SK-MEL-5 (cell line): Measurements from ENCODE around the gene TJP3. TPM values are rescaled to one million over a fixed set of nuclear protein-coding genes. Genes with fewer than 3 reads are reported as not detected.
"Not testable (repeated sequence)": the region's sequence is repeated elsewhere in the genome, so short reads cannot be mapped to it uniquely, and the experiment has no call there.

Source experiments
- DNase-seq: peaks from one replicate; pipeline ENCODE4 v3.0.0-alpha.2; 2016; ENCODE audit warnings: low read depth, low spot score
- in situ Hi-C: cut with HindIII; loops from 2 replicates; pipeline ENCODE4 v1.10.0; 2016; ENCODE audit warnings: low sequenced_read_pairs, high pct_unique_total_duplicates, low pct_unique_long_range_greater_than_20kb
- polyA plus RNA-seq, 2 experiments: library from polyadenylated mRNA; depleted of rRNA; stranded (reverse); fragments of >200 nt; gene quantifications; 2 replicates each; pipeline ENCODE4 v1.2.3, GENCODE V29; 2015
- total RNA-seq: library from RNA; depleted of rRNA; stranded (reverse); fragments of >200 nt; shearing (Covaris generic); gene quantifications from 2 replicates; pipeline ENCODE4 v1.2.3, GENCODE V29; 2014; rRNA removed

Gene TJP3, protein sequence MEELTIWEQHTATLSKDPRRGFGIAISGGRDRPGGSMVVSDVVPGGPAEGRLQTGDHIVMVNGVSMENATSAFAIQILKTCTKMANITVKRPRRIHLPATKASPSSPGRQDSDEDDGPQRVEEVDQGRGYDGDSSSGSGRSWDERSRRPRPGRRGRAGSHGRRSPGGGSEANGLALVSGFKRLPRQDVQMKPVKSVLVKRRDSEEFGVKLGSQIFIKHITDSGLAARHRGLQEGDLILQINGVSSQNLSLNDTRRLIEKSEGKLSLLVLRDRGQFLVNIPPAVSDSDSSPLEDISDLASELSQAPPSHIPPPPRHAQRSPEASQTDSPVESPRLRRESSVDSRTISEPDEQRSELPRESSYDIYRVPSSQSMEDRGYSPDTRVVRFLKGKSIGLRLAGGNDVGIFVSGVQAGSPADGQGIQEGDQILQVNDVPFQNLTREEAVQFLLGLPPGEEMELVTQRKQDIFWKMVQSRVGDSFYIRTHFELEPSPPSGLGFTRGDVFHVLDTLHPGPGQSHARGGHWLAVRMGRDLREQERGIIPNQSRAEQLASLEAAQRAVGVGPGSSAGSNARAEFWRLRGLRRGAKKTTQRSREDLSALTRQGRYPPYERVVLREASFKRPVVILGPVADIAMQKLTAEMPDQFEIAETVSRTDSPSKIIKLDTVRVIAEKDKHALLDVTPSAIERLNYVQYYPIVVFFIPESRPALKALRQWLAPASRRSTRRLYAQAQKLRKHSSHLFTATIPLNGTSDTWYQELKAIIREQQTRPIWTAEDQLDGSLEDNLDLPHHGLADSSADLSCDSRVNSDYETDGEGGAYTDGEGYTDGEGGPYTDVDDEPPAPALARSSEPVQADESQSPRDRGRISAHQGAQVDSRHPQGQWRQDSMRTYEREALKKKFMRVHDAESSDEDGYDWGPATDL
- 0.13 and 0.21 TPM in 2 replicates for total RNA-seq
- polyA plus RNA-seq (2015; cell fraction: cytosol; rRNA removed), result 0.24 and 0.36 TPM in 2 replicates
- polyA plus RNA-seq (2015; cell fraction: nucleus; rRNA removed), result 0.07 and 0.41 TPM in 2 replicates

DNA sequence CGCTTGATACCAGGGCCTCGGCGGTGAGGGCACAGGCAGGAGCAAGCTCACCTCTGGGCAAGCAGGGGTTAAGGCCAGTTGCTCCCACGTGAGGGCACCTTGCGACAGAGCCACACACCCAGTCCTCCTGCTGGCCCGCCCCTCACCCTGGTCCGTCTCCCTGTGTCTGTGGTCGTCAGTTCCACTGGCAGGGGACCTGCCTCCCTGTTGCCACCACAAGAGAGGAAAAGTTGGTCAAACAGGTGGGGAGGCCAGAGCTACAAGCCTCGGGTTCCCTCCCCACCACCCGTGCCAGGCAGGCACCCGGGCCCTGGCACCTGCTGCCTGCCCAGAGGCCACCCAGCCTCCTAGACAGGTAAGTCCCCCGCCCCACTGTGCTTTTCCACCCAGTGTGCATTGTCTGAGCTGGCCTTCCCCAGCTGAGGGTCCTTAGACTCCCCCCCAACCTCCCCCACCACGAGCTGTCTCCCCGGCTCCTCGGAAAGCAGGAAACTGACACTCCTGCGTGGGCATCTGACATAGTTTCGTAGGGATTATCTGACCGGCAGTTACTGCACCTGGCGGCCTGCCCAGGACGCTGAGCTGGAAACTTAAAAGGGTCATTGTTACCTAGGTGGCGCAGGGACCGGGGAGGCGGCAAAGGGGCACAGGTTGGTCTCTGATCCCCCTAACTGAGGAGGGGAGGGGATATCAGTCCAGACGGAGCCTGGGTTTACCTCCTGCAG, at the start of gene TJP3:
TJP3 (plus strand) TSS at position 178 of the 725 bp plus-strand sequence. CDS start 20,049 bp downstream, outside the sequence.
- no peak for DNase-seq
- in situ Hi-C loops, result no loop called here

DNA sequence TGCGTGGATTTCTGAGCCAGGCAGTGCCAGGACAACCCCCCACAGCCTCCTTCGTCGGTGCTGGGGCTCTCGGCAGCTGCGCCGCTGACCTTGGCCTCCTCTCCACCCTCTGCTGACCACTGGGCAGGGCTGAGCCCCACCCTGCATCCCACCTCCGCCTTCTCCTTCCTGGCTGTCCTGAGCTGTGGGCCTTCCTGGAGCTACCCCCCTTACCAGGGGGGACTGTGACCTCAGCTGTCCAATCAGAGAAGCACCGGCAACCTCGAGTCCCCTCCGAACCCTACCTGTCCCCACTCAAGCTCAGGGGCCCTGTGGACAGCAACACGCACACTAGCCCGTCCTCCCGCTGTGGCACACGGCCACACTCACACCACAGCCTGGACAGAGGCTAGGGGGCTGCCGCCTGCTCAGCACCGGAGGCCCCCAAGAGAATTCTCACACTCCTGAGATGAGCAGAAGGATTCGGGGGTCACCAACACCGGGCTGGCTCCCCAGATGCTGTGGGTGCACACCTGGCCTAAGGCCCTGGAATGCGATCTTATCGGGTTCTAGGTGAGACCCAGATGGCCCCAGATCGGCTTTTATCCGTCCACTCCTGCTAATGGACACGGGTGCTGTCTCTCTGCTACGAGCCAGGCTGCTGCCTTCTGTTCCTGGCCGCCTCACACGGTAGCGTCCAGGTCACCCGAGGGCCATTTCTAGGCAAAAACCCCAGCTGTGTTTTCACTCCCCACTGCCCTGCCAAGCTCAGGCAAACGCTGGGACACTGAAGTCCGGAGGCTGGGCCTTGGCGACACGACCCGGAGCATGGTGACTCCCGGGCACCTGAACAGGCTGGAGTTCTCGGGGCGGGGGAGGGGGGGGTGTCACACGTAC, 49.1 kb upstream of the TJP3 start:
- no peak for DNase-seq
- in situ Hi-C loops, result no loop called here

DNA sequence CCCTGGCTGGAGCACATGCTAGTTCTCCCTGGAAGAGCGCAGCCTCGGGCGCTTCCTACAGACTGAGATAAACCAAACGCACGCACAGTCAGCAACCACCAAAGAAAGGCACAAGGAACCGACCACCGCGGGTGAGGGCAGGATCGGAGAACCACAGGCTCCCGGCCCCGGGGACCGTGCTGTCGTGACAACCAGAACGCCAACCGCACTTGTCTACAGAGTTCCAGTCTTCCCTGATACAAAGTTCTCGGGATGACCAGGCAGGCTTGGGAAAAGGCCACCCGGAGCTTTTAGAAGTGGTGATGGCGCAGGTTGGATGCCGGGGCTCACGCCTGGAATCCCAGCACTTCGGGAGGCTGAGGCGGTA, 48.5 kb upstream of the TJP3 start:
- DNase-seq, result no peak
- in situ Hi-C loops, result no loop called here

DNA sequence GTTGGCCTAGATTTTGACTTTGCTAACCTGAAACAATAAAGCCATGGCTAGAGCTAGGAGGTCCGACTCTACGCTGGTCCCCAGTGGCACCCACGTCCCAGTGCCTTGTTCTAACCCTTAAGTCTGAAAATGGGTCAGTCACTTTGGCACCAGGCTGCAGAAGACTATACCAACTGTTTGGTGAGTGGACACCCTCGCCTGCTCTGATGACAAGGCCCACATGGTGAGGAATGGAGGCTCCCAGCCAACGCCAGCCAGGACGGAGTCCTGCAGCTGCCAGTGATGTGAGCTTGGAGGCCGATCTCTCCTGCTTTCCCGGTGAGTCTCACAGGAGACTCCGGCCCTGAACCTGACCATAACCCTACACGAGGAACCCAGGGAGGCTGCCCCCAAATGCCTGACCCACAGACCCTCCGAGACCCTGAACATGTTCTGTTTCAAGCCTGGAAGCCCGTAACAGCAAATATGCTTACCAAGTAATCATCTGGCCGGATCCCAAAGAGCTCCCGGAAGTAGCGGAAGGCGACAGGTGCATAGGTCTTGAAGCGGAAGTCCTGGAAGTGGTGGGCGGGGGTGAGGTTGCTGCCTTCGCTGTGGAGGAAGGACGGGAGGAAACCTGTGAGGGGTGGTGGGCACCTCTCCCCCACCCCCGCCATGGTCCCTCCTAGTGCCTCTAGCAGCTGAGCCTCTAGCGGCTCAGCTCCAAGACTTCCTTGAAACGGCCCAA, 47.5 kb upstream of the TJP3 start:
- no peak for DNase-seq
- in situ Hi-C loops, result no loop called here

DNA sequence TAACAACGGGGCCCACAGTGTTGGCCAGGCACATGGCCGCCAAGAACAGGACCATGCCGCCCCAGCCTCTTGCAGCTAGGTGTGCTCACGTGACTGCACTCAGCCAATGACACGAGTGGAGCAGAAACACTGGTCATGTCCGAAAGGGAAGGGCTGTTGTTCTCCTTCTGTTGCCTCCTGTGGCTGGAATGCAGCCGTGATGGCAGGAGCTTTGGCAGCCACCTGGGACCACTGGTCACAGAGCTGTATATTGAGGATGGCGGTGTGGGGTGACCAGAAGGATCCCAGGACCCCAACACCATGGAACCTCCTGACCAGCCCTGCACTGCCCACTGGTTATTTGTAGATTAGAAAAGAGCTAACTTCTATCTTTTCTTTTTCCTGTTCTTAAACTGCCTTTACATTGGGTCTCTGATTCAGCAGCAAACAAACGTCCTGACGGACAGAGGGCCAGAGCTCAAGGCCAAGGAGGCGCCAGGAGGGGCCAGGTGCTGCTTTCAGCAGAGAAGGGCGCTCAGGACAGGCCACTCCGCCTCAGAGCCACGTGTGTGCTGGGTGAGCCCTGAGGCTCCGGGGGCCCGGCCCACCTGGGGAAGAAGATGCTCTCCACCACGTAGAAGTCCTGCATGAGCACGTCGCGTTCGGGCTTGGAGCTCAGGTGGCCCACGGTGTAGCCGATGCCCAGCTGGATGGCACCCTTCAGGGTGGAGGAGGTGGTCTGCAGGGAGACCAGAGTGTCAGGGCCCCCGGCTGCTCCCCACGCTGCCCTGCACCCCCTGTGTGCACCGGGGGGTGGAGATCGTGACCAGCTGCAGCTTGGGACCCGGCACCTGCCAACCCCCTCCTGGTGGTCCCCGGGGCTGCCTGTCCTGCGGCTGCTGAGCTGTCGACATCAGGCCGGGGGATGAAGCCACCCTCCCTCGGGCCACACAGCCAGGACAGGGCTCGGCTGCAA, 46.6 kb upstream of the TJP3 start:
- in situ Hi-C loops, result no loop called here

DNA sequence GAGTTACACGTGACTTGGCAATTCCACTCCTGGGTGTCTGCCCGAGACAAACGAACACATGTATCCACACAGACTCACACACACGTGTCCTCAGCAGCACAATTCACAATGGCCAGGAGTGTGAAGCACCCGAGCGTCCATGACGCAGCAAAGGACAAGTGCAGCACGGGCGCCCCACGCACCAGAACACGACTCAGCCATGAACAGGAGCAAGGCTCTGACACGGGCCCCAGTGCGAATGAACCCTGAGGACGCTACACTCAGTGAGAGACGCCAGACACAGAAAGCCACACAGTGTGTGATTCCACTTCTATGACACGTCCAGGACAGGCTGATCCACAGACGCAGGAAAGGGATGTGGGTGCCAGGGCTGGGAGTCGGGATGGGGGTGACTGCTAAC, 44.3 kb upstream of the TJP3 start:
- no peak for DNase-seq
- in situ Hi-C loops, result no loop called here

More for the DNA sequence above, 46.6 kb upstream of the TJP3 start:
- no peak for DNase-seq

DNA sequence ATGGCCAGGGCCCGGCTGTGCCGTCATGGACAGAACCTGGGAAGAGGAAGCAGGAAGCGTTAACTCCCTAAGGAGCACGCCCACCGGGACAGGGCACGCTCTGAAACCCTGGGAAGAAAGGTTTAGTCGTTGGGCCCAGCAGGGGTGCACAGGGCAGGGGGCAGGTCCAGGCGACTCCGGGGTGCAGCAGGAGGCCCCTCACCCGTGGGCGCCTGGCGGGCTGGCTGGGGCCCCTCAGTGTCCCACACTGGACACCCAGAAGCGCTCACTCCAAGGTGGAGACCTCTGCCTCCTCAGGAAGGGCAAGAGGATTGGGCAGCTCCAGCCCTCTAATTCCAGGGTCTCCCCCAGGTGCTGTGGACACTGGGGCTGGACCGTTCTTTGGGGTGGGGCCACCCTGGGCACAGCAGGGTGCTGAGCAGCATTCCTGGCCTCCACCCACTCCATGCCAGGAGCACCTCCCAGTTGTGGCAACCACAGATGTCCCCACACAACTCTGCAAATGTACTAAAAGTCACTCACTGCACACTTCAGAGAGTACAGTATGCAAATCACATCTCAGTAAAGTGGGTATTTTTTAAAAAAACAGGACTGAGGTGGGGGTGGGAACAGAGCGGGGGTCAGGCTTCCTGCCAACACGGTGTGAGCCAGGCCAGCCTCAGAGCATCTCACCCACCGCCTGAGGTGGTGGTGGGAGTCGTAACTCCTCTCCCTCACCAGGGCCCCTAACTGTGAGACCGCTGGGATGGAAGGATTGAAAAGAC, 43.1 kb upstream of the TJP3 start:
- DNase-seq, result no peak
- in situ Hi-C loops, result no loop called here

DNA sequence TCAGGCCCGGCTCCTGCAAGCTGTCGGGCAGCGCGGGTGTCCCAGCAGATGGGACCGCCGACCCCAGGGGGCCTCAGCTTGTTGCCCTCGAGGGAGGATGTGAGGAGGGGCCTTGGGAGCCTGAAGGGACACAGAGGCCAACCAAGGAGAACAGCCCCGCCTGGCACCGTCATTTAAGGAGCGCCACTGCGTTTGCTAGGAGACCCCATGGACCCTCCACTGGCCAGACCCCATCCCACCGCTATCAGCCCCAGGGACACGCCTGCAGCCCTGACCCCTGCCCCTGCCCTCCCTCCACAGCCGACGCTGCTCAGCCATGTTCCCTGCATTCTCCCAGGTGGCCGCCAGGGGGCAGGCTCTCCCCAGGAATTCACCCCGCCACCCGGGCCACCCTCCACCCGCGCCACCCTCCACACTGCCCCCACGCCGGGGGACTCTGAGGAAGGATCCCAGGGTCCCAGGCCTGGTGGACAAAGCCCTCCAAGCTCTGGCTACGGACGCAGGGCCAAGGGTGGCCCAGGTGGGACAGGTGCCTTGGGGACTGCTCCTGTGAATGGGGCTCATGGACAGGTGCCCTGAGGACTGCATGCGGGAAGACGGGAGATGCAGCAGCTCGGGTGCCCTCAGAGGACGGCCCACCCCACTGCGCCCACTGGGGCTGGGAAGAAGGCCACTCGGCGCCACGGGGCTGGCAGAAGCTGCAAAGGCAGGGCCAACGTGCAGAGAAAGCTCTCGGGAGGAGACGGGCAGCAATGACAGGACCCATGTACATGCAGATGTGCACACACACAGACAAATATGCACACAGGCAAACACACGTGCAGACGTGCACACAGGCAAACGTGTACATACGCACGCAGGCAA, 42.3 kb upstream of the TJP3 start:
- in situ Hi-C loops, result no loop called here
- DNase-seq, result peak; percentile 21

DNA sequence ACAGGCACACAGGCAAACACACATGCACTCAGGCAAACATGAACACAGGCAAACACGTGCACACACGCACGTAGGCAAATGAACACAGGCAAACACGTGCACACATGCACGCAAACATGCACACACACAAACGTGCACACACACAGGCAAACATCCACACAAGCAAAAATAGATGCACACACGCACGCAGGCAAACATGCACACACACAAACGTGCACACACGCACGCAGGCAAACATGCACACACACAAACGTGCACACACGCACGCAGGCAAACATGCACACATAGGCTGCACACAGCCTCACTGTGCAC, 41.7 kb upstream of the TJP3 start:
- in situ Hi-C loops, result not testable (repeated sequence)

DNA sequence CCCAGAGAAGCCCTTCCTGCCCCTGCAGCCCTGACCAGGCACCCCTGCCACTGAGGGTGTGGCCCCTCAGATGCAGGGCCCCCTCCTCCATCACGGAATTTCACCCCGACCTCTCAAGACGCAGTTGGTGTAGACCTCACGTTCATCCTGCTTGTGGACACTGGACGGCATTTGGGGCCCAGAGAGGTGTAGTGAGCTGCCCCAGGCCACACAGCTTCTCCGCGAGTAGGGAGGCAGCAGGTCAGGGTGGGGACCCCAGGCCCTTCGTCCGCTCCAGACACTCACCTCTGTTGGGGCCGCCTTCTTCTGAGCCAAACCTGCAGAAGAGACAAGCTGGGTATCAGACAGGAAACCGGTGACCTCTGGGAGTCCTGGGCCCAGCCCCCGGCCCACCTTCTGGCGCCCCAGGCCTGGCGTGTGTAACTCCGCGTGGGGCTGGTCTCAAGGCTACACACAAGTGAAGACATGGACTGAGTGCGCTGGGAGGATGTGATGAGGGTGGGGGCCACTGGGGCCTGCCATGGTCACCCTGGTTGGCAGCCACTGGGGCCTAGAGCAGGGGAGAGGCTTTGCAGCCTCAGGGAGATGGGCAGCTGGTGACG, 41.0 kb upstream of the TJP3 start:
- in situ Hi-C loops, result no loop called here
- no peak for DNase-seq

More for the DNA sequence above, 41.7 kb upstream of the TJP3 start:
- not testable (repeated sequence) for DNase-seq

DNA sequence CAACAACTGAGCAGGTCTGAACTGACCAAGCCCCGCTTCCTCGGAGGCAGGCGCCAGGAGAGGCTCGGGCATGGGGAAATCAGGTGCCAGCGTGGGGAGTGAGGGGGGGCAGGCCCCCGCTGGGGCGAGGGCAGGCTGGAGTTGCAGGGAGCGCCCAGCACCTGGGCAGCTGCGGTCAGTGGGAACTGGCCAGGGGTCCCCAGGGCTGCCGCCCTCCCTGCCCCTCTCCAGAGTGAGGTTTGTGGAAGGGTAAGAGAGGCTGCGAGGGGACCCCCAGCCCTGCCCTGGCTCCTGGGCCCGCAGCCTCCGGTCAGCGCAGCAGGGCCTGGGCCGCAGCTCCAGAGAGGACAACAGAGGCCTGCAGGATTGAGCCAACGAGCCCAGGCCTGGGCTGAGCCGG, 40.4 kb upstream of the TJP3 start:
- no peak for DNase-seq
- in situ Hi-C loops, result no loop called here

DNA sequence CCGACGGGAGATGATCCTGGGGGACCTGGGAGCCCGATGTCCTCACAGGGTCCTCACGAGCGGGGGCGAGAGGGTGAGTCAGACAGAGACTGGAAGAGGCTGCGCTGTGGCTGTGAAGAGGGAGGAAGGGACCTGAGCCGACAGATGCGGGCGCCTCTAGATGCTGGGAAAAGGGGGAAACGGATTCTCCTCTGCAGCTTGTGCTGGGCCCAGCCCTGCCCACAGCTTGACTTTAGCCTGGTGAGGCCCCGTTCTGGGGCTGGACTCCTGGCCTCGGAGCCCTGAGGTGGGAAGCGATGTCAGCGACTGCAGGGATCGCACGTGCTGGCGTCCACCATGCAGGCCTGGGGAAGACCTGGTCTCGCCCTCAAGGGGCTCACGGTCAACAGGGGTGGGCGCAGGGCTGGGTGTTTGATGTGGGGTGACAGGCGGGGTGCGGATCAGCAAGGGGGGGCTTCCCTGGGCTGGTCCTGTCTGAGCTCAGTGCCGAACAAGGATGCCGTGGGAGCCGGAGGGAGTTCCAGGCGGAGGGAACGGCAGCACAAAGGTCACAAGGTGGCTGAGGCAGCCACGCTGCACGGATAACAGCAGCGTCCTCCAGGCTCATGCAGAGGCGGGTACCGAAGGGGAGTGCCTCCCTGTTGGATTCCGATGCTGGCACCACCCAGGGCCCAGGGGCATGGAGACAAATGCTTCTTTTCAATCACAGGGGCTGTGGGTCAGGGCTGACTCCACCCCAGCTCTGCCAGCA, 39.7 kb upstream of the TJP3 start:
- no peak for DNase-seq
- in situ Hi-C loops, result no loop called here
